DND-41 (cell line): ENCODE measurements around the gene TRIM33.

Source experiments
- EZH2 ChIP-seq: IDR thresholded peaks from 3 replicates; pipeline ENCODE4 v1.6.1; 2012; ENCODE audit warnings: borderline replicate concordance, low read depth, mild to moderate bottlenecking, moderate library complexity, low read length, inconsistent platforms; ENCODE audit not compliant: severe bottlenecking
- TF ChIP-seq, protein P1 (sequence below): IDR thresholded peaks from 2 replicates; pipeline ENCODE4 v1.5.1; 2012; ENCODE audit warnings: borderline replicate concordance, low read length, moderate library complexity, mild to moderate bottlenecking; ENCODE audit not compliant: poor library complexity, severe bottlenecking; ENCODE audit errors: extremely low read depth

DNA sequence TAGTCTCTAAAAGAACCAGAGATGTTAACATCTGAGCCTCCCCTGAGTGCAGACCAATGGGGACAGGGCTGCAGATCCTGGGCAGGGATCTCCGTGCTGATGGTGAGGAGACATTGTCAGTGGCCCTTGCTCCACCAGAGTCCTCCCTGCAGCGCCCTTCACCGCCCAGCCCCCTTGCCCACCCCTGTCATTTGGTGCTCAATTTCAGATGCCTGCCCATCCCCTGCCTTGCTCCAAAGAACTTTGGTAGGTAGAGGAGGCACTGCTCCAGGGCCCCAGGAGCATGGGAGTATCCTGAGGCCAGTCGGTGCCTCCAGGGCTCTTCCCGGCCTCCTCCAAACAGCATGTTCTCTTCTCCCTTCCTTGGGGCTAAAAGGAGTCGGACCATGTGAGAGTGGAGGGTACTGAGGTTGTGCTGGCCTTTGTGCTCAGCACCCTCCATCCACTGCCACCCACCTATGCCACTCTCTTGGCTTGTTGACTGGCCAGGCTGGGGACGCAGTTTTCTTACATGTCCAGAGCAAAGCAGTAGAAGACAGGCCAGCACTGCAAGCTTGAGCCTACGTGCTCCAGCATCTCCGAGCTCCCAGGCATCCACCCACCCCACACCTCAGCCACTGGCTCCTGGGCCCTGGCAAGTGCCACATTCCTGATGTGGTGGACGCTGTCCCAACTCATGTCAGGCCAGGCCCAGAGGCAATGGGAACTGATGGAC, 160.1 kb downstream of the TRIM33 start:
- TF ChIP-seq, protein P1, sequence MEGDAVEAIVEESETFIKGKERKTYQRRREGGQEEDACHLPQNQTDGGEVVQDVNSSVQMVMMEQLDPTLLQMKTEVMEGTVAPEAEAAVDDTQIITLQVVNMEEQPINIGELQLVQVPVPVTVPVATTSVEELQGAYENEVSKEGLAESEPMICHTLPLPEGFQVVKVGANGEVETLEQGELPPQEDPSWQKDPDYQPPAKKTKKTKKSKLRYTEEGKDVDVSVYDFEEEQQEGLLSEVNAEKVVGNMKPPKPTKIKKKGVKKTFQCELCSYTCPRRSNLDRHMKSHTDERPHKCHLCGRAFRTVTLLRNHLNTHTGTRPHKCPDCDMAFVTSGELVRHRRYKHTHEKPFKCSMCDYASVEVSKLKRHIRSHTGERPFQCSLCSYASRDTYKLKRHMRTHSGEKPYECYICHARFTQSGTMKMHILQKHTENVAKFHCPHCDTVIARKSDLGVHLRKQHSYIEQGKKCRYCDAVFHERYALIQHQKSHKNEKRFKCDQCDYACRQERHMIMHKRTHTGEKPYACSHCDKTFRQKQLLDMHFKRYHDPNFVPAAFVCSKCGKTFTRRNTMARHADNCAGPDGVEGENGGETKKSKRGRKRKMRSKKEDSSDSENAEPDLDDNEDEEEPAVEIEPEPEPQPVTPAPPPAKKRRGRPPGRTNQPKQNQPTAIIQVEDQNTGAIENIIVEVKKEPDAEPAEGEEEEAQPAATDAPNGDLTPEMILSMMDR: no peak
- no peak for TF ChIP-seq EZH2
